Ishikawa (cell line): Measurements from ENCODE around the gene EVA1B.

Source experiments
- CEBPB ChIP-seq: IDR thresholded peaks from 2 replicates; pipeline ENCODE4 v1.6.1; 2012
- CREB1 ChIP-seq: IDR thresholded peaks from 2 replicates; pipeline ENCODE4 v1.6.1; 2012; ENCODE audit warnings: low read depth
- EGR1 ChIP-seq: IDR thresholded peaks from 2 replicates; pipeline ENCODE4 v1.6.1; 2012
- EP300 ChIP-seq: IDR thresholded peaks from 2 replicates; pipeline ENCODE4 v1.6.1; 2012; ENCODE audit warnings: borderline replicate concordance
- FOXM1 ChIP-seq: IDR thresholded peaks from 2 replicates; pipeline ENCODE4 v1.6.1; 2012; ENCODE audit warnings: low read depth, borderline replicate concordance
- MAX ChIP-seq: IDR thresholded peaks from 2 replicates; pipeline ENCODE4 v1.6.1; 2012
- NFIC ChIP-seq: IDR thresholded peaks from 2 replicates; pipeline ENCODE4 v1.6.1; 2012
- RAD21 ChIP-seq: IDR thresholded peaks from 2 replicates; pipeline ENCODE4 v1.6.1; 2012; ENCODE audit warnings: low read depth
- REST ChIP-seq: IDR thresholded peaks from 2 replicates; pipeline ENCODE4 v1.6.1; 2012; ENCODE audit warnings: low read depth, mild to moderate bottlenecking
- TAF1 ChIP-seq: IDR thresholded peaks from 2 replicates; pipeline ENCODE4 v1.6.1; 2012; ENCODE audit warnings: low read depth, mild to moderate bottlenecking
- TEAD4 ChIP-seq: IDR thresholded peaks from 2 replicates; pipeline ENCODE4 v1.6.1; 2012
- YY1 ChIP-seq: IDR thresholded peaks from 2 replicates; pipeline ENCODE4 v1.6.1; 2012; ENCODE audit warnings: low read depth

GRCh38 chr1:36342426-36343185, 19.2 kb upstream of the EVA1B start:
- TF ChIP-seq FOXM1 (no peak), TAF1 (no peak), YY1 (no peak), EGR1 (no peak), MAX (no peak), REST (no peak), RAD21 (peak; percentile 88), CREB1 (no peak), TEAD4 (no peak), NFIC (no peak), CEBPB (no peak), EP300 (no peak)
